NOMO-1 treated with DMSO at 0.1 percent for 48 hours (cell line): Measurements from ENCODE around the gene LRRIQ4.

Experiments
- DNase-seq: peaks from one replicate; lab custom pipeline; 2025; ENCODE audit not compliant: unreplicated experiment; lab: John Stamatoyannopoulos, UW

Gene LRRIQ4

DNA sequence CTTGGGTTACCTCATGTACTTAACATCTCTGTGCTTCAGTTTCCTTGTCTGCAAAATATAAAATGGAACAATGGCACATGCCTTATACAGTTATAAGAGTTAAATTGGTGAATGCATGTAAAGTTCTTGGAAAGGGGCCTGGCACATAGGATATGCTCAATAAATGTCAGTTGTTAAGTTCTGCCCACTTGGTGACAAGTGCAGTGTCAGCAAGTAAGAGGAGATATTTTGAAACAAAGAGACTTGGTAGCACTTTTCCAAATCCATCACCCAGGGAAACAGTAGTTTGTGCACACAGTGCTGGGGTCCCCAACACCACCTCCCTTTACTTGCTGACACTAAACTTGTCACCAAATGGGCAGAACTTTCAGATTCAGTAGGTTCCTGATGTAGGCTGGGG is 37.9 kb downstream of the LRRIQ4 start:
- DNase-seq: no peak

DNA sequence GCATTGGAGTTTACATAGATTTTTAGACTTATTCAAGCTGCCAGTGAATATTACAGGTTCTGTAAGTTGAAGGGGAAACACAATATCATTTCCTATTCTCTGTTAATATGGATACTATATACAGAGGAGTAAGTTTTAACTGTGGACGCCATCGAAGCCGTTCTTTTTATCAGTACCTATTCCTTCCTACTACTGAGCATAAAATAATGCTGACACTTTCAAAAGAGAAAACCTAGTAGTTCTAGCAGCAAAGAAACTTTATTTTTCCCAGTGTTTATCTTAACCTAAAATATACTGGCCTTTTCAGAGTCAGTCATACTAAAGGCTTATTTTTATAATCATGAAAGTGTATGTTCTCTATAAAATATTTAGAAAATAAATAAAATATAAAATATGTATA is 42.8 kb downstream of the LRRIQ4 start:
- no peak for DNase-seq

DNA sequence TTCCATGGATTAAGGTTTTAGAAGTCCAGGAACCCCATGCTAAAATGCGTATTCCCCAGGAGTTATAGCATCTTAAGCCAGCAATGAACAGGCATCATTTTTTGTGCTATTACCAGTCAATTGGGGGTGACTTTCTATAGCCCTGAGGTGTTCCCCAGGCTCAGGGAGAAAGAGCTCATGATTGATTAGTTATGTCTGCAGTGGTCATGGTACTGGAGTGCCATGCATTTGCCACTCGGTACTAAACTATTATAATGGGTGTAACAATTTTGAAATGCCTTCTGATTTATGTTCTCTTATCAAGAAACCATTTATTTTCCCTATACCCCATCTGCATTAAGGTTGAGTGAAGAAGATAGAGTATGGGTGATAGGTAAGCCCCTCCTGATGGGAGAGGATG is 45.1 kb downstream of the LRRIQ4 start:
- no peak for DNase-seq

DNA sequence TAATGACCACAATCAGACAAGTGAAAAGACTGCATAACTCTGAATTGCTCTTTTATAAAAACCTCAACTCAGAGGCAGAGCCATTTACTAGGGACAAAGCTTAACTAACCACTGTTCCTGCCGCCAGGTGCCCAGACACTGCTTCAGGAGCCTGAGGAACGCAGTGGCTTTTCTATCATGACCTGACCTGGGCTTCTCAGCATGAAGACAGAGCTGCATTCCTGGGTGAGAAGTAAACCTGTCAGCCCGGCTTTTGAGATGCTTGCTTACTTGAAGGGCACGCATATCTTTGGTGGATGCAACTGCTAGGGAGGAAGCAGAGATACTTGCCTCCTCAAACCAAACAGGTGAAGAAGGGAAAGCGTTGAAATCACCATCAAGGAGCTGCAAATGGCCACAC is 49.2 kb downstream of the LRRIQ4 start:
- DNase-seq: no peak

DNA sequence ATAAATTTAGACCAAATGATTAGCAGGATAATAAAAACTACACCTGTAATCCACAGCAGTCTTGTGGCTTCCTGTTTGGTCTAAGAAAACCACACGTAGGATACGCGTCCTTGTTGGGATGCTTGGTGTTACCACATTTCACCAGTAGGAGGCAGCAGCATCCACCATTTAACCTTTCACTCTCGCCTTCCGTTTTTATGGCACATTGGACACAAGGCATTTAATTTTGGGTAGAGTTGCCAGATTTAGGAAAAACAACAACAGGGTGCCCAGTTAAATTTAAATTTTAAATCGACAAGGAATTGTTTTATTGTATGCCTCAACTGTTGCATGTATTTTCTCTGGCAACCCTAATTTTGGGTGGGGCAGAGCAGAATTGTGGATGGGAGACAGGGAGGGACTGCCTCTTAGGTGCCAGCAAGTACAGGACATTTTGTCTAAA is 50.8 kb downstream of the LRRIQ4 start:
- peak; percentile 74 for DNase-seq

DNA sequence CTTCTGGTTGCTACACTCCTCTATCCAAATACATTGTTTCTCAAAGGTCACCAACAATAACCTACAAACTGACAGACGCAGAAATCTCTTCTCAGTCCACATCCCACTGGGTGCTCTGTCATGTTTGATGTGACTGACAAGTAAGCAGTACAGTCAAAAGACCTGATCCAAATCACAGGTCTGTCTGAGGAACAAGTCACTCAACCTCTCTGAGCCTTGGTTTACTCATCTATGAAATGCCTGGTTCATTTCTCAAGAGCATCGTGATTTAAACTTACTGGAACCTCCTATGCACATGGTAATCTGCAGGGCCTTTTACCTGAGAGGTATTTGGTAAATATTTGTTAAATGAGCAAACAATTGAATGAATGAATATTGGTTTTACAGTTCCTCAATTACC is 51.6 kb downstream of the LRRIQ4 start:
- DNase-seq: no peak

DNA sequence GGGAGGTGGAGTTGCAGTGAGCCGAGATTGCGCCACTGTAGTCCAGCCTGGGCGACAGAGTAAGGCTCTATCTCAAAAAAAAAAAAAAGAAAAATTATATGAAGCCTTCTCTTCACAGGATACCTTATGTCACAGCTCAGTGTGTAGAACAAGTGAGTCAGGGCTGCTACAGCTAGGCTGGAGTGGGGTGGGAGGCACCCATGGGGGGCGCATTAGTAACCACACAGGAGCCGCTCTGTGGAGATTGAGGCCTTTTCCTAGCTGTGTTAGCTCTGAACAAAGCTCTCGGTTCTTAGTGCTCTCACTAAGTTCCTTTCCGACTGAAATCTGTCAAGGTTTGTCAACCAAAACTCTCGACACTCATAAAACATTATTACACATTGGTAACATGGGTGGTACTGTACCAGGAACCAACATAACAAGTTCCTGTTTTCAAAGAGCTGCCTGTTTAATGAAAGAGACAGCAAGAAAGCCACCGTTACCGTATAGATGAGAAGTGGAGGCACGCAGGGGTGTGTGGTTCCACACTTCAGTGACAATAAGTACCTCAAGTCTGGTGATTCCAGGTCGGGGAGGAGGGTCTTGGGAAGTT is 52.6 kb downstream of the LRRIQ4 start:
- peak; percentile 94 for DNase-seq

DNA sequence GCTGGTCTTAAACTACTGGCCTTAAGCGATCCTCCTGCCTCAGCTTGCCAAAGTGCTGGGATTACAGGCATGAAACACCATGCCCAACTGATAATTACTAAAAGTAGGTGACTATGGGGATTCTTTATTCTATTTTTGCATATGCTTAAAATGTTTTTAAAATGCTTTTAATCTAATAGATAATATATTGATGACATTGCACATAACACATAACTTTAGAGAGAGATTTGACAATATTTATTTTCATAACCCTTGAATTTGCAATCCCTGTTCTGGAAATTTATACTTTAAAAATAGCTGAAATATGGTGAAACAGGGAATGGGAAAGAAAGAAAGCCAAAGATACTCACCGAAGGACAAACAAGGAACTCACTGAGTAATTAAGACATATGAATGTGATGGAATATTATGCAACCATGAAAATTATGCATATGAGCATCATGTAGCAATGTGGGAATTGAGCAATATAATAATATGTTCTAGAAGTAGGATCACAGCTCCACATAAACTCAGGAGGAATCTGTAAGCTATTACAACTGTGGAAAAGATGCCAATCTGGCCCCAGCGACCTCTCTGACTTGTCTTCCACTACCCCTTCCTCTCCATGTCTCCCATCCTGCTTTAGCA is 55.0 kb downstream of the LRRIQ4 start:
- DNase-seq: no peak

DNA sequence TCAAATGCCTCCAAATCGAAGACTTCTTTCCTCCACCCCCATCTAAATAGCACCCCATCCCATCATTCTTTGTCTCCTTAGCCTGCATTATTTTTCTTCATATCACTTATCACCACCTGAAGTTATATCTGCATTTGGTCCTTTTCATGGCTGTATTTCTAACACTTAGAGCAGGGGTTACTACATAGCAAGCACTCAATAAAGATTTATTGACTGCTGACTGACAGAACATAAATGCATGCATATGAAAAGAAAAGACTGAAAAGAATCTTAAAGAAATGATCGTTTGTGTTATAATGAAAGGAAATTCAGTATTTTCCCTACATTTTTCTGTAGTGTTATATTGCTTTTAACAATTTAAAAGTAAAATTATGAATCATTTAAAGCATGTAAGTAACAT is 55.7 kb downstream of the LRRIQ4 start:
- DNase-seq: no peak

DNA sequence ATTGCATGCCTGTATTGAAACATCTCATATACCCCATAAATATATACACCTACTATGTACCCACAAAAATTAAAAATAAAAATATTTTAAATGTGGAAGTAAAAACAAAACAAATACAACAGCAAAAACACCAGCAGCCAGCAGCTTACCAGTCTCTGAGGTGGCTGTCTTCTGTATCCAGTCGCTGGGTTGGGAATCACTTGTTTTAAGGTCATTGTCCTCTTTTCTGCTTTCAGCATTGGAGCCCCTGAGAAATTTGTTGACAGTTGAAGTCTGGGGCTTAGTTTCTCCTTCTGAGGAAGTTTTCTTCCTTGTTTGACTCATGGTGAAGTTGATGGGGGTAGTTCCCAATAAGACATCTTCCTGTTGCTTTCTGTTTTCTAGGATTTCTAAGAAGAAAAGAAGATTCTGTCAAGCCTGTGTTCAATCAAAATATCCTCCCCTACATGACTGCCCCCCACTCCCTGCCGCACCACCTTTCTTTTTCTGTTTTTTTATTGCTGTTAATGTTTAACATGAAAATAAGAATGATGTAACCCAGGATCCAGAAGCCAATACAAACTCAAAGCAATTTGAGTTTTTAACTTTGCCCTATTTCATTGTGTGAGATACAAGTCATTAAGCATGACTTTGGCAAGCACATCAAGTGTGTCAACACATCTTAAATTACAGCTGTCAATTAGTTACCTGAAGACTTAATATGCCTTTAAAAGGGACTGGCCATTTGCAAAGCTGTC is 57.0 kb downstream of the LRRIQ4 start, which contains the start of gene LRRC31:
TSS of gene LRRC31 (minus strand) at position 452 of the 737 bp plus-strand sequence. CDS start at position 324, 128 bp downstream.
- no peak for DNase-seq

DNA sequence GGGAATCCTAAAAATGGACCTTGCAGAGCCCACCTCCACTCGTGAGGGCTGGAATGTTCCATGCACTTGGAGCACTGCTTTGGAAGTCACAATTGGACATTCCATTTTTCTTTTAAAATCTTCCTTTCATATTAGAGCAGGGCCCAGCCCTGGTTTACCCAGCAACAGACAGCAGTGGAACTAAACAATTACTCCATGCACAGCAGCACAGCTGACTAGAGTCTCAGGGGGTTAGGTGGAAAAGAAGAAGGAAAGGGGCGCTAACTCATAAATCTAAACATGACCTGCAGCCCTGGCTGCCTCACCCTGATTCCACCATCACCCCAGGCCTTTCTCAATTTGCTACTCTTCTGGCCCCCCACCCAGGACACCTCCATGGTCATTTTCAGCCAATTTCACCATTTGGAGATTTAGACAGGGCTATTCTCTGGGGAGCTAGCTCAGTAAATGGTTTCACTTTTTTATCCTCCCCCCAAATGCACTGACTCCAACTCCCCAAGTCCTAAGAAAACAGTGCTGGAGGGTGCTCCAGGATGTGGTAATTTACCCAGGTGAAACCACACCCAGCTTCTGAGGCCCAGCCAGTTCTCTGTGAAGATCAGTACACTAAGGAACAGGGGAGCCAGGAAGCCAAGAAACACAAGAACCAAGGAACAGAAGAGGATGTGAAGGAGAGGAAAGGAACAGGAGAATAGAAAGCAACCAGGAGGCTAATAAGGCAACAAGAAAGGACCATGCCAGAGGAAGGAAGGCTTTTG is 58.6 kb downstream of the LRRIQ4 start:
- DNase-seq: peak; percentile 14

DNA sequence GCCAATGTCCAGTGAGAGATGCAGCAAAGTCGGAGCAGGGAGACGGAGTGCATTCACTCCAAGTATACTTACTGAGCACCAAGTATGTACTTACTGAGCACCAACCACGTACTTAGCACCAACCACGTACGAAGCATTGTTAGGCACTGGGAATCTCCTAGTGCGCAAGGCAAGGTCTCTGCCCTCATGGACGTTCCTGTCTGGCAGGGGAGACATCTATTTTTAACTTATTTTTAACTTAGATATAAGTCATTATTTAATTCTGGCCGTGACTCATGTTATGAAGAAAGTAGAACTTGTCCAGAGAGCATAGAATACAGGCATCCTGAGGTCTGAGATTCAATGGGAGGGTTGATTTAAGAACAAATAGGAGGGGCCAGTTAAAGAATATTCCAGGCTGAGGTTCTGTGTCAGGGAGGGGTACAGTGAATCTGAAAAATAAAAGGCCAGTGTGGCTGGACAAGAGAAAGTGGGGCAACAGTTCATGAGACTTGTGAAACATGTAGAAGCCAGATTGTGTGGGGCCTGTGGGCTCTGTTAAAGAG is 66.4 kb downstream of the LRRIQ4 start:
- no peak for DNase-seq

DNA sequence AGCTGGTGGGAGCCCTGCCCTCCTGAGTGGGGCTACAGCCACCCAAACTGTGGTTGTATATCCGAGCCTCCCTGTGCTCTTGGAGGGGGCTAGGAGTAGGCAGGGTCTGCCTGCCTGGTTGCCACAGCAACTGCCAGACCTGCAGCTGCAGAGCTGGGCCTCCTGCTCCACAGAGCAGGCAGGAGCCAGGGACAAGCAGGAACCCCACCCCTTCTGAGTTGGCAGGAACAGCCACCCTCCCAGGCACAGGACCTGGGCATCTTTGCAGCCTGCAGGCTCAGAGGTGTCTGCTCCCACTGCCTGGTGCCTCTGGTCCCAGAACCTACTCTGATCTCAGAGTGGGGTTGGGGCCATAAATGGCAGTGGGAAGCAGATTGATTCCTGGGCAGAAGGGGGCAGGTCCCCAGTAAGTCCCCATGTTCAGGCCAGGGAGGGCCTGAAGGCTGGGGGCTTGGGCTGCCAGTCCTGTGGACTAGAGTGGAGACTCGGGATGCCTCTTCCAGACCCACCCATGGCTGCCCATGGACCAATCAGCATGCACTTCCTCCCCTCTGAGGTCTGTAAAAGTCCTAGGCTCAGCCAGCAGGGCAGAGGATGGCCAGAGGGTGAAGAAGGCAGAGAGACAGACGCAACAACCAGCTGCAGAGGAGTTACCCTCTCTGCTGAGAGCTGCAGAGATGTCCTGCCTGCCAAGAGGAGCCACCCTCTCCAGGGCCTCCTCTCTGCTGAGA is 67.3 kb downstream of the LRRIQ4 start:
- no peak for DNase-seq

DNA sequence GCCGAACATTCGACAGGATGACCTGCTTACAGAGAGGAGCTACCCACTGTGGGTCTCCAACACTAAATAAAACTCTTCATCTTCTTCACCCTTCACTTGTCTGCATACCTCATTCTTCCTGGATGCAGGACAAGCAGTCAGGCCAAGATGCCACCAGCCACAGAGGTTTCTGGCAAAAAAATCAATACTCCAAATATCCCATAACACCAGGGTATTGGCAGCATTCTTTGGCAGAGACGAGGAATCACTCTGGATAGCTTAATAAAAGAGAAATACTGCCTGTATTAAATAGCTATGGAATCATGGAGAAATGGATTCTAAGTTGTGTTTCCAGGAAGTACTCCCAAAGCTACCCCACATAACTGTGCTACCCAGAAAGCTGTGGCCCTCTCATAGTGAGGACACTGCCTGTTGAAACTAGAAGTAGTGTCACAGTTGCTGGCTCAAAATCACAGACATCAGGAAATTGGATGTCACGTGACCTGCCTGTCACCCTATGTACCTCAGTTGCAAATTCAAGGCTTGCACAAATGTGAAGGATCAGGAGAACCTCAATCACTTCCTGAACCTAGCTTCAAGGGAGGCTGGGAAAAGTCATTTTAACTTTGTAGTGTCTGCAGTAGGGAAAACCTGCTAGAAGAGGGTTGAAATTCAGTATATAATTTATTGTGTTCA is 68.0 kb downstream of the LRRIQ4 start:
- no peak for DNase-seq

DNA sequence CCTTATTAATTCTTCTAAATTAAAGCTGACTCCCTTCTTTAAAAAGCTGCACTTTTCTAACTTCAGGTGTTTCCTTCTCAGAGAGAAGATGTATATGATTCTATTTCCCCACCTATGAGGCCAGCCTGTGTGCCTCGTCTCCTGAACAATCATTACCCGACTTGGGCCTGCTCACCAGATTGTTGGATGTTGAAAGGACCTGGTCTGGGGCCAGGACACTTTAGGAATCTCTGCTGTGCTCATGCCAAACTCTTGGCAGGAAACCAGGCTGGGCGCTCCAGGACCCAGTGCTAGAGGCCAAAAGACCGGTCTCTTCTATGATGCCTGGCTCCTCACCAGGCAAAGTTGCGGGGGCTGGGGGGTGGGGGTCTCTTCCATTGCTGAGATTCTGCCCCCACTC is 74.0 kb downstream of the LRRIQ4 start:
- no peak for DNase-seq
